ENCODE measurements around the gene TACSTD2.
"Not testable (repeated sequence)": the region's sequence is repeated elsewhere in the genome, so short reads cannot be mapped to it uniquely, and the experiment has no call there.

TACSTD2 gene

GRCh38 chr1:58555393-58555792 is 21.7 kb downstream of the TACSTD2 start:
- DNase-seq = no peak

GRCh38 chr1:58551186-58552140 is 25.6 kb downstream of the TACSTD2 start:
- DNase-seq = no peak

GRCh38 chr1:58549291-58549690 is 27.8 kb downstream of the TACSTD2 start:
- not testable (repeated sequence) for DNase-seq

- DNase-seq = no peak
These were observed 28.7 kb downstream of the TACSTD2 start for GRCh38 chr1:58548371-58548770.

- DNase-seq = peak; percentile 96
These were observed 30.3 kb downstream of the TACSTD2 start, which contains the start of gene OMA1 for GRCh38 chr1:58546520-58547308. Gene OMA1, minus strand, starts transcription at chr1:58546726. Its CDS starts 7,432 bp downstream, at chr1:58539294.

GRCh38 chr1:58545591-58546519 is 31.2 kb downstream of the TACSTD2 start:
- peak; percentile 64 for DNase-seq

- no peak for DNase-seq
These were observed 33.8 kb downstream of the TACSTD2 start for GRCh38 chr1:58543260-58543659.

GRCh38 chr1:58539553-58539952 is 37.5 kb downstream of the TACSTD2 start:
- no peak for DNase-seq

- no peak for DNase-seq
These were observed 38.2 kb downstream of the TACSTD2 start for GRCh38 chr1:58538821-58539220.

GRCh38 chr1:58531842-58532241 is 45.2 kb downstream of the TACSTD2 start:
- DNase-seq = not testable (repeated sequence)

- no peak for DNase-seq
These were observed 47.8 kb downstream of the TACSTD2 start for GRCh38 chr1:58529284-58529683.

- DNase-seq = no peak
These were observed 48.5 kb downstream of the TACSTD2 start for GRCh38 chr1:58528518-58528917.
